A549 (cell line): ENCODE measurements around the gene TPM1. TPM values are rescaled to one million over a fixed set of nuclear protein-coding genes. Genes with fewer than 3 reads are reported as not detected.

ENCODE experiments used
- ATAC-seq, 2 experiments: fragments of 200-7000 bp in 1 of 2; fragments of >200 bp in 1 of 2; cut with Nextera tagmentation in 1 of 2; cut with Tn5 transposase in 1 of 2; 3 replicates each; pipeline versions ENCODE4 v1.8.0 to v1.9.1; 2018 to 2020; ENCODE audit warnings: mild to moderate bottlenecking in 1 of 2, moderate library complexity in 1 of 2
- CTCF ChIA-PET: fragments of 300-600 bp; sonication (Branson Sonifier 250); formaldehyde crosslinking; extraction: SDS; loops from one replicate; lab custom pipeline; 2021; ENCODE audit warnings: antibody characterized with exemption, inconsistent platforms; lab: Yijun Ruan, JAX
- POLR2A ChIA-PET: fragments of 350-600 bp; formaldehyde crosslinking; extraction: SDS; loops from one replicate; lab custom pipeline; 2021; ENCODE audit warnings: antibody characterized with exemption, inconsistent platforms; lab: Yijun Ruan, JAX
- DNase-seq, 2 experiments: peaks; one replicate each; pipeline versions ENCODE4 v3.0.0 to v3.0.0-alpha.2; 2011 to 2016; ENCODE audit warnings: low read depth in 1 of 2, low spot score in 1 of 2
- FAIRE-seq: peaks from 2 replicates; lab custom pipeline; 2011; peaks lifted over from hg19 to GRCh38; lab: Jason Lieb, UNC
- H3K27ac ChIP-seq, 2 experiments: fragments of >200 bp; sonication (Bioruptor Twin); formaldehyde crosslinking; 3 replicates each; pipeline ENCODE4 v1.5.1; 2016 to 2017
- H3K4me1 ChIP-seq: fragments of >200 bp; sonication (Bioruptor Twin); formaldehyde crosslinking; 3 replicates; pipeline ENCODE4 v1.6.1; 2016
- H3K4me2 ChIP-seq: fragments of >200 bp; sonication (Bioruptor Twin); formaldehyde crosslinking; 3 replicates; pipeline ENCODE4 v1.6.1; 2016
- H3K4me3 ChIP-seq: fragments of >200 bp; sonication (Bioruptor Twin); formaldehyde crosslinking; 3 replicates; pipeline ENCODE4 v1.5.1; 2016
- H3K9me3 ChIP-seq: fragments of >200 bp; sonication (Bioruptor Twin); formaldehyde crosslinking; 3 replicates; pipeline ENCODE4 v1.6.1; 2016
- EHMT2 ChIP-seq: fragments of 200-600 bp; sonication (generic); IDR thresholded peaks from 2 replicates; pipeline ENCODE4 v1.6.1; 2016; ENCODE audit warnings: antibody characterized with exemption, low read depth, mild to moderate bottlenecking, moderate library complexity
- FOSB ChIP-seq: fragments of 250-450 bp; sonication (Bioruptor Pico); IDR thresholded peaks from 2 replicates; pipeline ENCODE4 v1.5.0; 2020; ENCODE audit warnings: mild to moderate bottlenecking, moderate library complexity
- FOSL2 ChIP-seq, 2 experiments: fragments of 450-650 bp in 1 of 2; fragments of >200 bp in 1 of 2; sonication (Bioruptor Twin) in 1 of 2; formaldehyde crosslinking; IDR thresholded peaks; 2 replicates each; pipeline versions ENCODE4 v1.5.0 to v1.6.1; 2016 to 2020; ENCODE audit warnings: mild to moderate bottlenecking in 1 of 2, moderate library complexity in 1 of 2
- HEYL ChIP-seq: fragments of 250-450 bp; sonication (Bioruptor Pico); IDR thresholded peaks from 2 replicates; pipeline ENCODE4 v1.8.0; 2021; ENCODE audit warnings: mild to moderate bottlenecking, moderate library complexity
- JUN ChIP-seq, 2 experiments: fragments of >200 bp; sonication (Bioruptor Twin); formaldehyde crosslinking; IDR thresholded peaks; 2 replicates in 1 of 2; 3 replicates in 1 of 2; pipeline ENCODE4 v1.6.1; 2016 to 2017
- JUNB ChIP-seq: fragments of >200 bp; sonication (Bioruptor Twin); formaldehyde crosslinking; IDR thresholded peaks from 2 replicates; pipeline ENCODE4 v1.6.1; 2016
- KDM1A ChIP-seq: fragments of 200-600 bp; sonication (generic); IDR thresholded peaks from 2 replicates; pipeline ENCODE4 v1.6.1; 2016; ENCODE audit warnings: low read depth, mild to moderate bottlenecking
- MAZ ChIP-seq: fragments of 150-350 bp; IDR thresholded peaks from 2 replicates; pipeline ENCODE4 v1.6.1; 2014; ENCODE audit warnings: antibody characterized with exemption, low read depth, low read length, borderline replicate concordance
- NPAS2 ChIP-seq: fragments of 250-450 bp; sonication (Bioruptor Pico); IDR thresholded peaks from 2 replicates; pipeline ENCODE4 v1.8.0; 2022; ENCODE audit warnings: mild to moderate bottlenecking, moderate library complexity, borderline replicate concordance
- PHF8 ChIP-seq: fragments of 200-600 bp; sonication (generic); IDR thresholded peaks from 2 replicates; pipeline ENCODE4 v1.6.1; 2016; ENCODE audit warnings: low read depth, mild to moderate bottlenecking, antibody characterized with exemption, moderate library complexity, borderline replicate concordance
- RAD21 ChIP-seq, 2 experiments: fragments of >200 bp in 1 of 2; sonication (Bioruptor Twin) in 1 of 2; formaldehyde crosslinking in 1 of 2; IDR thresholded peaks in 1 of 2; conservative IDR thresholded peaks in 1 of 2; 2 replicates in 1 of 2; 3 replicates in 1 of 2; pipeline ENCODE4 v1.6.1; 2012 to 2018; ENCODE audit warnings: inconsistent platforms in 1 of 2
- RCOR1 ChIP-seq: fragments of 150-350 bp; IDR thresholded peaks from 2 replicates; pipeline ENCODE4 v1.6.1; 2014; ENCODE audit warnings: antibody characterized with exemption, low read length, low read depth
- SMC3 ChIP-seq: fragments of >200 bp; sonication (Bioruptor Twin); formaldehyde crosslinking; IDR thresholded peaks from 3 replicates; pipeline ENCODE4 v1.6.1; 2018; ENCODE audit warnings: inconsistent platforms
- TFCP2L1 ChIP-seq: fragments of 250-450 bp; sonication (Bioruptor Pico); IDR thresholded peaks from 2 replicates; pipeline ENCODE4 v1.5.0; 2021; ENCODE audit warnings: mild to moderate bottlenecking
- ZFP36 ChIP-seq: fragments of 450-650 bp; IDR thresholded peaks from 2 replicates; pipeline ENCODE4 v1.6.1; 2014; ENCODE audit warnings: borderline replicate concordance; ENCODE audit not compliant: partially characterized antibody
- ZSCAN20 ChIP-seq: fragments of 250-450 bp; sonication (Bioruptor Pico); IDR thresholded peaks from 2 replicates; pipeline ENCODE4 v1.8.0; 2022; ENCODE audit warnings: mild to moderate bottlenecking, moderate library complexity
- WGBS: methylation state at CpG from one replicate; pipeline ENCODE4 v1.1.6; 2017; ENCODE audit errors: missing lambda C conversion rate; 5-methylcytosine and 5-hydroxymethylcytosine counted together
- polyA plus RNA-seq, 4 experiments: library from polyadenylated mRNA; depleted of rRNA in 3 of 4; stranded (reverse); fragments of >200 nt; fragmentation: RNase III in 1 of 4; extraction: RNeasy Plus Mini Kit Qiagen cat#74134 plus additional on column Dnase treatment in 1 of 4; gene quantifications; 2 replicates in 3 of 4; 3 replicates in 1 of 4; pipeline ENCODE4 v1.2.3, GENCODE V29; 2011 to 2017
- TF ChIP-seq, protein P1 (sequence below): fragments of >200 bp; sonication (Bioruptor Twin); formaldehyde crosslinking; IDR thresholded peaks from 3 replicates; pipeline ENCODE4 v1.6.1; 2016
- TF ChIP-seq, protein P2 (sequence below): IDR thresholded peaks from 2 replicates; pipeline ENCODE4 v1.6.1; 2012; ENCODE audit warnings: low read depth, borderline replicate concordance
- TF ChIP-seq, protein P3 (sequence below): IDR thresholded peaks from 2 replicates; pipeline ENCODE4 v1.6.1; 2012

TPM1 gene
- polyA plus RNA-seq, 2 of the 4 experiments (the other 2 are of a cell fraction) = 894 to 954 TPM

DNA sequence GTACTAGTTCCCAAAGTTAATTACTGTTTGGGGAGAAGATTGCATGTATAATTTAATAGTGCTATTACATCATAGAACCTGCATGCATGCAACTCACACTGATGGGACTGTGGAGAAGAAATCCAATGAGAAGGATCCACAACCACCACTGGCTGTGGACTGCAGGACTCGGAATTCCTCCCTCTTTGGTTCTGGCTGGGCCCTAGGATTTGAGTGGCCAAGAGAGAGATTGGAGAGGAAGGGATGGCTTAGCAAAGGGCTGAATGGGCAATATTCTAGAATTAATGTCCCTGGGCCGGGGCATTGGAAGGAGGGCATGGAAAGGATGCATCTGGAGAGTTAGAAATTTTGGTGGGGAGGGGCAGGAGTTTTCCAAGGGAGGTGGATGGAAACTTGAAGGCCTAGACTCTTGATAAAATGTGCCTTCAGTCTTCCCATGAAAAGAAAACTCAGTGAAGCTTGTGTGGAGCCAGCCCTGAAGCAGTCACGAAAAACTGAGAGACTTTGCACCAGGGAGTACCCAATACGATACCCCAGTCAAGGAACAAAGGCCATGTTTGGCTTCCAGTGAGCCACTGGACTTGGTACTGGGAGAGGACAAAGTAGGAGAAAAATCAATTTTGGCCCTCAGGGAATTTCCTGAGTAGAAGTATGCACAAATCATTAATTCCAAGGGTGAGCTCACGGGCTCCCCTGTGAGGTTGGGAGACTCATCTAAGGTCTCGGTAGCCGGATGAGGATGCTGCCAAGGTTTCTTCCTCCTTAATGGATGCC lies 31.4 kb upstream of the TPM1 start:
- DNase-seq = no peak
- ChIA-PET CTCF (interaction anchor here (1.0 kb wide), 1 partner anchor 229 kb away, joined by 3 read pairs; no protein-coding TSS in a partner anchor), POLR2A (no interaction called here)
- H3K4me1 ChIP-seq = peaks cover 30% of the 10 kb centered on the region
- no peak for ATAC-seq
- H3K4me2 ChIP-seq = no peak overlapping the region
- H3K4me3 ChIP-seq = no peak overlapping the region
- FAIRE-seq = no peak
- H3K27ac ChIP-seq = 0 out of 6 replicates have a peak overlapping the region, but pooled peaks of 1 of the 2 experiments have one; percentile 14
- H3K9me3 ChIP-seq = peaks cover 5% of the 10 kb centered on the region; the same call in 2 of the 3 replicates
- 82% methylated on average over 7 of the region's 7 CpGs for WGBS
- TF ChIP-seq PHF8 = no peak
- TF ChIP-seq MAZ = no peak
- TF ChIP-seq HEYL (CRISPR knock-in tag) = no peak
- no peak for TF ChIP-seq SMC3

DNA sequence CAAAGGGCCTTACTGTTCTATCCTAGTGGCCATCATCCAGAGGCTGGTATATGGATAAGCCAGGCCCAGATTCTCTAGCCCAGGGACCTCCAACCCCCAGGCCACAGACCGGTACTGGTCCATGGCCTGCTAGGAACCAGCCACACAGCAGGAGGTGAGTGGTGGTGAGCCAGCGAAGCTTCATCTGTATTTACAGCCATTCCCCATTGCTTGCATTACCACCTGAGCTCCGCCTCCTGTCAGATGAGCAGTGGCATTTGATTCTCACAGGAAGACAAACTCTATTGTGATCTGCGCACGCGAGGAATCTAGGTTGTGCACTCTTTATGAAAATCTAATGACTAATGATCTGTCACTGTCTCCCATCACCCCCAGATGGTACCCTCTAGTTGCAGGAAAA lies 30.1 kb upstream of the TPM1 start:
- 94% methylated on average over 6 of the region's 6 CpGs for WGBS
- H3K27ac ChIP-seq = peak overlapping the region in 1 of 2 experiments; percentile 85; a peak in 4 of 6 replicates
- no peak for FAIRE-seq

GRCh38 chr15:63013052-63013808 lies 29.3 kb upstream of the TPM1 start:
- Histone ChIP-seq H3K4me3 (no peak overlapping the region), H3K9me3 (peaks cover 5% of the 10 kb centered on the region; the same call in 2 of the 3 replicates), H3K4me1 (peaks cover 35% of the 10 kb centered on the region), H3K27ac (peak overlapping the region; percentile 44 to 85; a peak in 5 of 6 replicates), H3K4me2 (peak overlapping the region; percentile 35)
- CTCF ChIA-PET = interaction anchor here (0.7 to 4.1 kb wide), 7 partner anchors 10 to 35 kb away, joined by 3 to 14 read pairs (median 4); no protein-coding TSS in a partner anchor
- ATAC-seq (no peak), FAIRE-seq (no peak), DNase-seq (no peak)
- WGBS = 60% methylated on average over 11 of the region's 11 CpGs
- TF ChIP-seq RAD21 (conservative IDR thresholded peaks at IDR 0.05 in 1 of 2, IDR thresholded peaks at IDR 0.05 in 1 of 2) = no peak
- 0 out of 5 replicates have a peak, but pooled peaks of 1 of the 2 experiments have one; percentile 29 for TF ChIP-seq JUN (IDR thresholded peaks at IDR 0.05)
- POLR2A ChIA-PET = interaction anchor here (0.6 kb wide), 1 partner anchor 29 kb away, joined by 3 read pairs; the partner anchor contains the start of gene TPM1

More for the DNA sequence above, 30.1 kb upstream of the TPM1 start:
- no peak overlapping the region for H3K4me2 ChIP-seq
- TF ChIP-seq EHMT2 (no peak), JUN (IDR thresholded peaks at IDR 0.05) (no peak), RCOR1 (no peak), KDM1A (no peak), ZSCAN20 (CRISPR knock-in tag) (no peak), FOSB (no peak), ZFP36 (no peak), TFCP2L1 (CRISPR knock-in tag) (no peak), FOSL2 (IDR thresholded peaks at IDR 0.05) (no peak), FOSL2 (CRISPR knock-in tag; IDR thresholded peaks at IDR 0.05) (no peak), NPAS2 (CRISPR knock-in tag) (no peak), JUNB (no peak)
- TF ChIP-seq, protein P1, sequence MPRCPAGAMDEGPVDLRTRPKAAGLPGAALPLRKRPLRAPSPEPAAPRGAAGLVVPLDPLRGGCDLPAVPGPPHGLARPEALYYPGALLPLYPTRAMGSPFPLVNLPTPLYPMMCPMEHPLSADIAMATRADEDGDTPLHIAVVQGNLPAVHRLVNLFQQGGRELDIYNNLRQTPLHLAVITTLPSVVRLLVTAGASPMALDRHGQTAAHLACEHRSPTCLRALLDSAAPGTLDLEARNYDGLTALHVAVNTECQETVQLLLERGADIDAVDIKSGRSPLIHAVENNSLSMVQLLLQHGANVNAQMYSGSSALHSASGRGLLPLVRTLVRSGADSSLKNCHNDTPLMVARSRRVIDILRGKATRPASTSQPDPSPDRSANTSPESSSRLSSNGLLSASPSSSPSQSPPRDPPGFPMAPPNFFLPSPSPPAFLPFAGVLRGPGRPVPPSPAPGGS = no peak
- TF ChIP-seq, protein P2, sequence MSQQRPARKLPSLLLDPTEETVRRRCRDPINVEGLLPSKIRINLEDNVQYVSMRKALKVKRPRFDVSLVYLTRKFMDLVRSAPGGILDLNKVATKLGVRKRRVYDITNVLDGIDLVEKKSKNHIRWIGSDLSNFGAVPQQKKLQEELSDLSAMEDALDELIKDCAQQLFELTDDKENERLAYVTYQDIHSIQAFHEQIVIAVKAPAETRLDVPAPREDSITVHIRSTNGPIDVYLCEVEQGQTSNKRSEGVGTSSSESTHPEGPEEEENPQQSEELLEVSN = no peak
- TF ChIP-seq, protein P3, sequence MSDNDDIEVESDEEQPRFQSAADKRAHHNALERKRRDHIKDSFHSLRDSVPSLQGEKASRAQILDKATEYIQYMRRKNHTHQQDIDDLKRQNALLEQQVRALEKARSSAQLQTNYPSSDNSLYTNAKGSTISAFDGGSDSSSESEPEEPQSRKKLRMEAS = no peak
- TF ChIP-seq, all 56 proteins: peak for 0
- peaks cover 5% of the 10 kb centered on the region; the same call in 2 of the 3 replicates for H3K9me3 ChIP-seq
- POLR2A ChIA-PET = no interaction called here
- DNase-seq = no peak
- peaks cover 35% of the 10 kb centered on the region for H3K4me1 ChIP-seq
- no peak for ATAC-seq
- no peak overlapping the region for H3K4me3 ChIP-seq
- CTCF ChIA-PET = no interaction called here
